Islet of Langerhans (tissue), 1 donor: ENCODE data around the gene ALPG.

Source experiments
- FAIRE-seq: peaks from one replicate; lab custom pipeline; 2011; peaks lifted over from hg19 to GRCh38; lab: Jason Lieb, UNC

The ALPG gene

DNA sequence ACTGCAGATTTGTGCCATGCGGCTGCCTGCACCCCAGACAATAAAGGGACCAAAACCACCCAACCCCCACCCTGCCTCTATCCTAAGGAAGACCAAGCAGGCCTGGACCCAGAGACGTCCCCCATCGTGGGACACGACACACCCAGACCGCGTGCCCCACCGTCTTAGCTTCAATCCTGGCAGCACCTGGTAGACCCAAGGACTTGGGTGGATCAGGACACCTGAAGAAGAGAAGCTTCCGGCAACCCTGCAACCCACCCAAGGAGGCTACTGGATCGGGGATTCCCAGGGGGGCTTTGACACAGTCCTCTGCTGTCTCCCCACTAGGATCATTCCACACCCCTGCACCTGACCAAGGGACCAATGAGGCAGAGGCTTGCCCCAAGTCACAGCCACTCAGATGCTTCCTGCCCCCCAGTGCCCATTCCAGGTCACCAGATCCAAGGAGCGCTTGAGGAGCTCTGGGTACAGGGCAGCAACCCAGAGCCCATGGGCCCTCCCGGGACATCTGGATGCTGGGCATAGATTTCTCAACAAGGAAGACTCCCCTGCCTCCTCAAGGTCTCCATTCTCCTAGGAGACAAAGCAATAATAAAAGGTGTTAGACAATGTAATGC lies 52.9 kb downstream of the ALPG start:
- no peak for FAIRE-seq

DNA sequence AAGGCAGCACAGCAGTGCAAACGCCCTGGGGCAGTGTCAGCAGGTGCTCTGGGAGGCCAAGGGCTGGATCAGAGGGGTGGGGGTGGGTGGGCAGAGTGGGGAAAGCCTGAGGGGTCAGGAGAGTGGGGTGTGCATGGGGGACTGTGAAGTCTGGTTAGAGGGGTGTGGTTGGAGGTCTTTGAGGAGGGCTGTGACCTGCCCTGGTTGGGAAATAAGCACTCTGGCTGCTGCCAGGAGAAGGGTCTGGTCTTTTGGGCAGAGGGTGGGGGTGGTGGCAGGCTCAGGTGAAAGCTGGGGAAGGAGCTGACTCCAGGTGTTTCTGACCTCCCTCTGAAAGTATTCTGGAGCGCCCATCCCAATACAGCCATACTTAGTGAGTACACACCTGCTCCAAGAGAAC lies 53.5 kb downstream of the ALPG start:
- no peak for FAIRE-seq
